ENCODE data around the gene UXT.
"Not testable (repeated sequence)": the region's sequence is repeated elsewhere in the genome, so short reads cannot be mapped to it uniquely, and the experiment has no call there.

Gene UXT

GRCh38 chrX:47613082-47613481, 45.9 kb downstream of the UXT start:
- no peak for DNase-seq

- DNase-seq, result no peak
These were observed 46.6 kb downstream of the UXT start for GRCh38 chrX:47612418-47612817.

GRCh38 chrX:47611926-47612325, 47.1 kb downstream of the UXT start:
- no peak for DNase-seq

- no peak for DNase-seq
These were observed 47.5 kb downstream of the UXT start for GRCh38 chrX:47611489-47611888.

GRCh38 chrX:47610511-47610910, 48.5 kb downstream of the UXT start:
- DNase-seq, result no peak

- DNase-seq, result no peak
These were observed 50.7 kb downstream of the UXT start for GRCh38 chrX:47608130-47608810.

GRCh38 chrX:47607091-47607490, 51.9 kb downstream of the UXT start:
- DNase-seq, result peak; percentile 61

GRCh38 chrX:47605024-47605423, 54.0 kb downstream of the UXT start:
- no peak for DNase-seq

GRCh38 chrX:47603125-47603524, 55.9 kb downstream of the UXT start:
- DNase-seq, result not testable (repeated sequence)
